GM18870 (cell line): ENCODE measurements around the gene OLFML1.

Source experiments
- ATAC-seq: cut with Tn5 transposase; IDR thresholded peaks from one replicate; pipeline ENCODE4 v1.9.1; 2021; ENCODE audit warnings: moderate library complexity; ENCODE audit not compliant: unreplicated experiment

OLFML1 gene

GRCh38 chr11:7559398-7560283 is 74.3 kb downstream of the OLFML1 start:
- ATAC-seq = no peak
